MM.1S (cell line): Measurements from ENCODE around the gene CENPE.

ENCODE experiments used
- EZH2 ChIP-seq: fragments of 300-600 bp; sonication (generic); optimal IDR thresholded peaks from 2 replicates; pipeline ENCODE3; 2017; ENCODE audit warnings: low read depth, mild to moderate bottlenecking, antibody characterized with exemption, low read length, mixed read lengths
- EZH2phosphoT487 ChIP-seq: fragments of 300-600 bp; sonication (generic); IDR thresholded peaks from 2 replicates; pipeline ENCODE4 v1.6.1; 2018; ENCODE audit warnings: antibody characterized with exemption, low read length
- TF ChIP-seq, protein P1 (sequence below): fragments of 300-600 bp; sonication (generic); IDR thresholded peaks from 2 replicates; pipeline ENCODE4 v1.5.1; 2016; ENCODE audit warnings: antibody characterized with exemption, low read length, mixed read lengths

DNA sequence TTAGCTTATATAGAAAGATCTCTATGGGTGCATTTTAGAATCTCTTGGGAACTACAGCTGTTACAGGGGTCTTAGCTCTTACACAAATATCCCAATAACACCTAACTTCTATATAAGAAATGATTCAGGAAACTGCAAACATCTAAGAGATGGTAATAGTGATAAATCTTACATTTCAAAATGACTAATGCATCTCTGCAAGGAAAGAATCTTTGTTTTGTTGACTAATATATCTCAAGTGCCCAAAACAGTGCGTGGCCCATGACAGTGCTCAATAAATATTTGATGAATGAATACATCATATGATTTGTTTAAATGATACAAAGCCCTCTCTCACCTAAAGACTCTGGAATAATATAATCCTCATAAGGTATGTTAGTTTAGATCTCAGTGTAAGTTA lies 47.5 kb downstream of the CENPE start:
- TF ChIP-seq, protein P1, sequence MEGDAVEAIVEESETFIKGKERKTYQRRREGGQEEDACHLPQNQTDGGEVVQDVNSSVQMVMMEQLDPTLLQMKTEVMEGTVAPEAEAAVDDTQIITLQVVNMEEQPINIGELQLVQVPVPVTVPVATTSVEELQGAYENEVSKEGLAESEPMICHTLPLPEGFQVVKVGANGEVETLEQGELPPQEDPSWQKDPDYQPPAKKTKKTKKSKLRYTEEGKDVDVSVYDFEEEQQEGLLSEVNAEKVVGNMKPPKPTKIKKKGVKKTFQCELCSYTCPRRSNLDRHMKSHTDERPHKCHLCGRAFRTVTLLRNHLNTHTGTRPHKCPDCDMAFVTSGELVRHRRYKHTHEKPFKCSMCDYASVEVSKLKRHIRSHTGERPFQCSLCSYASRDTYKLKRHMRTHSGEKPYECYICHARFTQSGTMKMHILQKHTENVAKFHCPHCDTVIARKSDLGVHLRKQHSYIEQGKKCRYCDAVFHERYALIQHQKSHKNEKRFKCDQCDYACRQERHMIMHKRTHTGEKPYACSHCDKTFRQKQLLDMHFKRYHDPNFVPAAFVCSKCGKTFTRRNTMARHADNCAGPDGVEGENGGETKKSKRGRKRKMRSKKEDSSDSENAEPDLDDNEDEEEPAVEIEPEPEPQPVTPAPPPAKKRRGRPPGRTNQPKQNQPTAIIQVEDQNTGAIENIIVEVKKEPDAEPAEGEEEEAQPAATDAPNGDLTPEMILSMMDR = no peak
- TF ChIP-seq EZH2 = no peak
- TF ChIP-seq EZH2phosphoT487 = no peak
